Measurements from ENCODE around the gene PRKAA2. TPM values are rescaled to one million over a fixed set of nuclear protein-coding genes. Genes with fewer than 3 reads are reported as not detected.

The PRKAA2 gene
- total RNA-seq, 1 experiment from 2014 or later: 11.1 TPM

DNA sequence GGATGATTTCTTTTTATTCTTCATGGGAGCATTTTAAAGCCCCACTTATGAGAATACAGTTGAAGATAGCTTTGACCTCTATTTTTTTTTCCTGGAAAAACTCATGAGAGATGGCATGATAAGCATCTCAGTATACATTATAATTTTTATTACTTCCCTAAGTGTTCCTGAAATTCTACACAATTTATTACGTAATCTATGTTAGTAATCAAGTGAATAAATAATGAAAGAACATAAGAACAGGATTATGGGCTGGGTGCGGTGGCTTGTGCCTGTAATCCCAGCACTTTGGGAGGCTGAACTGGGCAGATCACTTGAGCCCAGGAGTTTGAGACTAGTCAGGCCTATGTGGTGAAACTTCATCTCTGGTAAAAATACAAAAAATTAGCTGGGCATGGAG, 13.2 kb upstream of the PRKAA2 start:
- no peak for ATAC-seq

DNA sequence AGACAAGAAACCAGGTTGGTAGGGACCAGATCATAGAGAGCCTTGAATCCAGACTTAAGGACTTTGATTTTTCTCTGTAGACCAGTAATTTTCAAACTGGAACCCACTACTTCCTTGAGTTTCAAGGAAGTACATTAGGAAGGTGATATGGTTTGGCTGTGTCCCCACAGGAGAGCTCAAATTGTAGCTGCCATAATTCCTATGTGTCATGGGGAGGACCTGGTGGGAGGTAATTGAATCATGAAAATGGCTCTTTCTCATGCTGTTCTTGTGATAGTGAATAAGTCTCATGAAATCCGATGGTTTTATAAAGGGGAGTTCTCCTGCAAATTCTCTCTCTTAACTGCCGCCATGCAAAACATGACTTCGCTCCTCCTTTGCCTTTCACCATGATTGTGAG, 10.1 kb upstream of the PRKAA2 start:
- no peak for TF ChIP-seq SIN3A (IDR thresholded peaks at IDR 0.05; ENCODE audit: borderline replicate concordance, insufficient read depth, low read depth, low read length)
- TF ChIP-seq, protein P1, sequence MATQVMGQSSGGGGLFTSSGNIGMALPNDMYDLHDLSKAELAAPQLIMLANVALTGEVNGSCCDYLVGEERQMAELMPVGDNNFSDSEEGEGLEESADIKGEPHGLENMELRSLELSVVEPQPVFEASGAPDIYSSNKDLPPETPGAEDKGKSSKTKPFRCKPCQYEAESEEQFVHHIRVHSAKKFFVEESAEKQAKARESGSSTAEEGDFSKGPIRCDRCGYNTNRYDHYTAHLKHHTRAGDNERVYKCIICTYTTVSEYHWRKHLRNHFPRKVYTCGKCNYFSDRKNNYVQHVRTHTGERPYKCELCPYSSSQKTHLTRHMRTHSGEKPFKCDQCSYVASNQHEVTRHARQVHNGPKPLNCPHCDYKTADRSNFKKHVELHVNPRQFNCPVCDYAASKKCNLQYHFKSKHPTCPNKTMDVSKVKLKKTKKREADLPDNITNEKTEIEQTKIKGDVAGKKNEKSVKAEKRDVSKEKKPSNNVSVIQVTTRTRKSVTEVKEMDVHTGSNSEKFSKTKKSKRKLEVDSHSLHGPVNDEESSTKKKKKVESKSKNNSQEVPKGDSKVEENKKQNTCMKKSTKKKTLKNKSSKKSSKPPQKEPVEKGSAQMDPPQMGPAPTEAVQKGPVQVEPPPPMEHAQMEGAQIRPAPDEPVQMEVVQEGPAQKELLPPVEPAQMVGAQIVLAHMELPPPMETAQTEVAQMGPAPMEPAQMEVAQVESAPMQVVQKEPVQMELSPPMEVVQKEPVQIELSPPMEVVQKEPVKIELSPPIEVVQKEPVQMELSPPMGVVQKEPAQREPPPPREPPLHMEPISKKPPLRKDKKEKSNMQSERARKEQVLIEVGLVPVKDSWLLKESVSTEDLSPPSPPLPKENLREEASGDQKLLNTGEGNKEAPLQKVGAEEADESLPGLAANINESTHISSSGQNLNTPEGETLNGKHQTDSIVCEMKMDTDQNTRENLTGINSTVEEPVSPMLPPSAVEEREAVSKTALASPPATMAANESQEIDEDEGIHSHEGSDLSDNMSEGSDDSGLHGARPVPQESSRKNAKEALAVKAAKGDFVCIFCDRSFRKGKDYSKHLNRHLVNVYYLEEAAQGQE (IDR thresholded peaks at IDR 0.05; ENCODE audit: insufficient read depth in 1 of 2, low read depth in 2 of 2, low read length in 1 of 2): no peak
- no peak for TF ChIP-seq TCF7L2 (IDR thresholded peaks at IDR 0.05; ENCODE audit: low read depth, low read length)
- TF ChIP-seq POLR2AphosphoS5 (IDR thresholded peaks at IDR 0.05; ENCODE audit: low read depth, low read length): no peak
- TF ChIP-seq, protein P2, sequence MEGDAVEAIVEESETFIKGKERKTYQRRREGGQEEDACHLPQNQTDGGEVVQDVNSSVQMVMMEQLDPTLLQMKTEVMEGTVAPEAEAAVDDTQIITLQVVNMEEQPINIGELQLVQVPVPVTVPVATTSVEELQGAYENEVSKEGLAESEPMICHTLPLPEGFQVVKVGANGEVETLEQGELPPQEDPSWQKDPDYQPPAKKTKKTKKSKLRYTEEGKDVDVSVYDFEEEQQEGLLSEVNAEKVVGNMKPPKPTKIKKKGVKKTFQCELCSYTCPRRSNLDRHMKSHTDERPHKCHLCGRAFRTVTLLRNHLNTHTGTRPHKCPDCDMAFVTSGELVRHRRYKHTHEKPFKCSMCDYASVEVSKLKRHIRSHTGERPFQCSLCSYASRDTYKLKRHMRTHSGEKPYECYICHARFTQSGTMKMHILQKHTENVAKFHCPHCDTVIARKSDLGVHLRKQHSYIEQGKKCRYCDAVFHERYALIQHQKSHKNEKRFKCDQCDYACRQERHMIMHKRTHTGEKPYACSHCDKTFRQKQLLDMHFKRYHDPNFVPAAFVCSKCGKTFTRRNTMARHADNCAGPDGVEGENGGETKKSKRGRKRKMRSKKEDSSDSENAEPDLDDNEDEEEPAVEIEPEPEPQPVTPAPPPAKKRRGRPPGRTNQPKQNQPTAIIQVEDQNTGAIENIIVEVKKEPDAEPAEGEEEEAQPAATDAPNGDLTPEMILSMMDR (IDR thresholded peaks at IDR 0.05): no peak
- Histone ChIP-seq H3K27me3 (ENCODE audit: control insufficient read depth, insufficient read depth, low read length) (no peaks in the 10 kb centered on the region), H3K4me3 (ENCODE audit: low read depth in 2 of 2, low read length in 2 of 2) (no peak overlapping the region), H3K36me3 (ENCODE audit: control insufficient read depth, insufficient read depth, low read length) (no peaks in the 10 kb centered on the region), H3K4me1 (ENCODE audit: control insufficient read depth, insufficient read depth, low read length) (no peaks in the 10 kb centered on the region; the same call in 1 of the 2 replicates), H3K27ac (ENCODE audit: low read length) (no peak overlapping the region), H3K9me3 (ENCODE audit: control insufficient read depth, insufficient read depth, low read depth, low read length) (no peaks in the 10 kb centered on the region)
- in situ Hi-C loops (cut with HindIII; ENCODE audit: low pct_unique_long_range_greater_than_20kb, low sequenced_read_pairs): no loop called here
- no peak for ATAC-seq
- no peak for DNase-seq (ENCODE audit: low read depth, low spot score)
- no TSS peak for BruUV-seq (replicated peaks)
- CTCF ChIA-PET: no interaction called here
- intact Hi-C loops (cut with micrococcal nuclease; ENCODE audit: unreplicated experiment): no loop called here
- POLR2A ChIA-PET: no interaction called here

More for the DNA sequence above, 13.2 kb upstream of the PRKAA2 start:
- Histone ChIP-seq H3K4me3 (ENCODE audit: low read depth in 2 of 2, low read length in 2 of 2) (no peak overlapping the region), H3K36me3 (ENCODE audit: control insufficient read depth, insufficient read depth, low read length) (no peaks in the 10 kb centered on the region), H3K4me1 (ENCODE audit: control insufficient read depth, insufficient read depth, low read length) (peaks cover 6% of the 10 kb centered on the region; the same call in 1 of the 2 replicates), H3K27ac (ENCODE audit: low read length) (no peak overlapping the region), H3K9me3 (ENCODE audit: control insufficient read depth, insufficient read depth, low read depth, low read length) (no peaks in the 10 kb centered on the region), H3K27me3 (ENCODE audit: control insufficient read depth, insufficient read depth, low read length) (no peaks in the 10 kb centered on the region)
- intact Hi-C loops (cut with micrococcal nuclease; ENCODE audit: unreplicated experiment) (no loop called here), in situ Hi-C loops (cut with HindIII; ENCODE audit: low pct_unique_long_range_greater_than_20kb, low sequenced_read_pairs) (no loop called here)
- CTCF ChIA-PET: no interaction called here
- no peak for DNase-seq (ENCODE audit: low read depth, low spot score)
- BruUV-seq (replicated peaks): no TSS peak
- no peak for TF ChIP-seq SIN3A (IDR thresholded peaks at IDR 0.05; ENCODE audit: borderline replicate concordance, insufficient read depth, low read depth, low read length)
- no peak for TF ChIP-seq TCF7L2 (IDR thresholded peaks at IDR 0.05; ENCODE audit: low read depth, low read length)
- TF ChIP-seq, protein P2 (IDR thresholded peaks at IDR 0.05): no peak
- TF ChIP-seq POLR2AphosphoS5 (IDR thresholded peaks at IDR 0.05; ENCODE audit: low read depth, low read length): no peak
- TF ChIP-seq, protein P1 (IDR thresholded peaks at IDR 0.05; ENCODE audit: insufficient read depth in 1 of 2, low read depth in 2 of 2, low read length in 1 of 2): no peak
- POLR2A ChIA-PET: no interaction called here

All from Panc1 (cell line).